ENCODE data around the gene PDIA2.

Gene PDIA2

GRCh38 chr16:285146-286055 lies 2.4 kb downstream of the PDIA2 start:
- in situ Hi-C loops (cut with MboI; ENCODE audit: low sequenced_read_pairs, unreplicated experiment) = no loop called here
- no peak for DNase-seq (ENCODE audit: low spot score)
- TF ChIP-seq CTCF (IDR thresholded peaks at IDR 0.05; ENCODE audit: borderline replicate concordance, control extremely low read depth, extremely low read depth, insufficient read depth, missing control alignments) = no peak

GRCh38 chr16:286491-287297 lies 3.7 kb downstream of the PDIA2 start:
- TF ChIP-seq CTCF (IDR thresholded peaks at IDR 0.05; ENCODE audit: borderline replicate concordance, control extremely low read depth, extremely low read depth, insufficient read depth, missing control alignments) = no peak
- in situ Hi-C loops (cut with MboI; ENCODE audit: low sequenced_read_pairs, unreplicated experiment) = no loop called here
- no peak for DNase-seq (ENCODE audit: low spot score)

DNA sequence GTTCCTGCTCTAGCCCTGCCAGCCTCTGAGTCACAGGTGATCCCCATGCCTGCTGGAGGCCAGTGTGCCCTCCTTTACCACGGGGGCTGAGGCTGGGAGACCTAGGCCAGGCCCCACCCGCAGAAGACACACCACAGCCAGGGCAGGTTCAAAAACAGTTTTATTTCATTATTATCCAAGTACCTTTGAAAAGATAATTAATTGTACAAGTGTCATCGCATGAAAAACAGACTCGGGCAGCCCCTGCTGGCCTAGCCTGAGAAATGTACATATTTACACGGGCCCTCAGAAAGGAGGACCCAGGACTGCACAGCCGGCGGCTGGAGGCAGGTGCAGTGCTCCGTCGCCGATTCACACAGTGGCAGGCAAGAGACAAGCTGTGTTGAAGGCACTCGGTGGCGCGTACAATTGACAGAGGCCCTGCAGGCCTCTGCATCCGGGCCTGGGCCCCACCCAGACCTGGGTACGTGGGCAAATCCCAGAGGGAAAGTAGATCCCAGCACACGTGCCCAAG lies 4.4 kb downstream of the PDIA2 start:
- DNase-seq (ENCODE audit: low spot score) = no peak
- in situ Hi-C loops (cut with MboI; ENCODE audit: low sequenced_read_pairs, unreplicated experiment) = no loop called here
- no peak for TF ChIP-seq CTCF (IDR thresholded peaks at IDR 0.05; ENCODE audit: borderline replicate concordance, control extremely low read depth, extremely low read depth, insufficient read depth, missing control alignments)

DNA sequence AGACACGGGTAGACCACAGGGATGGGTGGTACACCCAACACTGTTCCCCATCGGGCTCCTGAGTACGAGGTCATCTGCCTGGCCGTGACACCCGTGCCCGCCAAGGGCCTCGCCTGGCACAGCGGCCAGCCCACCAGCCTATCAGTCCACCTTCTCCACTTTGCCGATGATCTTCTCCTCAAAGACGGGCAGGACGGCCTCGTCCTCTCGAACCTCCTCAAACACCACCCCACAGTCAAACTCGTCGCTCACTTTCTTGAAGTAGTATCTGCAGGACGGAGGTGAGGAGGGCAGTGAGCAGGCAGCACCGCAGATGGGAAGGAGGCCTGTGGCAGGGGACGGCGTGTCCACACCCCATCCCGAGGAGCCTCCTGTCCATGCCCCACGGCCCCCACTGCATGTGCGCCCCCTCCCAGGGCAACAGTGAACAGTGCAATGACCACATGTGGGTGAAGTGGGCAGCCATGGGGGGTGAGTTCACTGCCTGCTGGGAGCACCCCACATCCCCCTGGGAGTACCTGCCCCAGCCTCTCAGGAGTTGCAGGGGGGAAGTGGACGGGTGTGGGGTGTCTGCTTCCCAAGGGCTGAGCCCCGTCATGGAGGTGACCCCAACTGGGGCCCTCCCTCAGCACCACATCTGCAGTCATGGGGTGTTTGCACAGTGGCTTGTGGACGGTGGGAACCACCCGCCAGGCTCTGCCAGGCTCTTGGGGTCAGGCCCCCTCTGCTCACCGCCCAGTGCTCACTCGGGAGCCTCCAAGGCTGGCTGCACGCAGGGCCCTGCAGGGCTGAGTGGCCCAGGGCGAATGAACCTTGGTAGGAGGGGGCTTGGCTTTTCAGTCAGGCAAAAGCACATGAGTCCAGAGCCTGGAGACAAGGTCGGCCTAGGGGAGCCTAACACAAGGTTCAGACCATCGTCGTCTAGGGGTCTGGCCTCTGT lies 5.3 kb downstream of the PDIA2 start:
- TF ChIP-seq CTCF (IDR thresholded peaks at IDR 0.05; ENCODE audit: borderline replicate concordance, control extremely low read depth, extremely low read depth, insufficient read depth, missing control alignments) = no peak
- in situ Hi-C loops (cut with MboI; ENCODE audit: low sequenced_read_pairs, unreplicated experiment) = no loop called here

DNA sequence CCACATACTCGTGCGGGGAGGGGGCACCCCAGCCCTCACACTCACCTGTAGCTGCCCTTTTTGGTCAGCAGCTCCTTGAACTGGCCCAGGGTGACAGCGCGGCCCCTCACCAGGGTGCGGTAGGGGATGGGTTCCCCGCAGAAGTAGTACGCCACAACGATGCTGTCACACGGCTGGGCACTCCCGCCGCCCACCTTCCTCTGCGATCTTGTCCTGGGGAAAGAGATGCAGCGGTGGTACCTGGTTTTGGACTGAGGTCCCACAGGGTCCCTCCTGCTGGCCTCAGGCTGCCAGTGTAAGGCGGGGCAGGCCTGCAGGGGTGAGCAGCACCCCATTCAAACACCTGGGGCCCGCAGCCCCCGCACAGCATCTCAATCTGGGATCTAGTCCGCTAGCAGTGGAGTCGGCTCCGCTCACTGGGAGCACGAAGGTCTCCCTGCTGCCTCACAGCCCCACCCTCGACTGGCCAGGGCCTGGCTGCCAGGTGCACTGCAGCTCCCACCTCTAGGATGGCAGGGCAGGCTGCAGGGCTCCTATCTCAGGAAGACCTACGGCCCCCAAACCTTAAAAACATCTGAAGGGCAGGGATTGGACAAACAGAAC lies 6.5 kb downstream of the PDIA2 start:
- no peak for DNase-seq (ENCODE audit: low spot score)
- TF ChIP-seq CTCF (IDR thresholded peaks at IDR 0.05; ENCODE audit: borderline replicate concordance, control extremely low read depth, extremely low read depth, insufficient read depth, missing control alignments) = no peak
- in situ Hi-C loops (cut with MboI; ENCODE audit: low sequenced_read_pairs, unreplicated experiment) = no loop called here

More for the DNA sequence above, 5.3 kb downstream of the PDIA2 start:
- DNase-seq (ENCODE audit: low spot score) = no peak
